K562 (cell line): ENCODE data around the gene ARSK. TPM values are rescaled to one million over a fixed set of nuclear protein-coding genes. Genes with fewer than 3 reads are reported as not detected.

ENCODE experiments used
- ARID2 ChIP-seq: fragments of 450-650 bp; IDR thresholded peaks from 2 replicates; pipeline ENCODE4 v1.6.1; 2017; ENCODE audit warnings: antibody characterized with exemption, mild to moderate bottlenecking
- CHD1 ChIP-seq: fragments of 200-600 bp; sonication (generic); IDR thresholded peaks from one replicate; pipeline ENCODE4 v1.6.1; 2012; ENCODE audit warnings: mild to moderate bottlenecking, moderate library complexity, low read length, inconsistent platforms
- DEAF1 ChIP-seq: fragments of 450-650 bp; formaldehyde crosslinking; IDR thresholded peaks from 2 replicates; pipeline ENCODE4 v1.4.0; 2020; ENCODE audit warnings: mild to moderate bottlenecking, moderate library complexity
- EHMT2 ChIP-seq: fragments of 450-650 bp; IDR thresholded peaks from 2 replicates; pipeline ENCODE4 v1.6.1; 2018; ENCODE audit warnings: antibody characterized with exemption
- GATA2 ChIP-seq: sonication (generic); formaldehyde crosslinking; IDR thresholded peaks from 2 replicates; pipeline ENCODE4 v1.4.0; 2020; ENCODE audit warnings: mild to moderate bottlenecking, missing genetic modification reagents
- HOXB6 ChIP-seq: fragments of 250-450 bp; sonication (Bioruptor Pico); IDR thresholded peaks from 2 replicates; pipeline ENCODE4 v1.5.1; 2022; ENCODE audit warnings: mild to moderate bottlenecking, borderline replicate concordance
- JUN ChIP-seq, 2 experiments: sonication (generic) in 1 of 2; formaldehyde crosslinking in 1 of 2; IDR thresholded peaks; 2 replicates each; pipeline versions ENCODE4 v1.6.1 to v1.8.0; 2012 to 2022; ENCODE audit warnings: borderline replicate concordance in 2 of 2, mild to moderate bottlenecking in 2 of 2, improper control_type of control experiment in 1 of 2, low read depth in 1 of 2, low read length in 1 of 2, missing genetic modification reagents in 1 of 2
- MBD1 ChIP-seq: fragments of 250-450 bp; sonication (Bioruptor Pico); IDR thresholded peaks from 2 replicates; pipeline ENCODE4 v1.8.0; 2022; ENCODE audit warnings: inconsistent platforms
- PHB ChIP-seq: fragments of 250-450 bp; sonication (Bioruptor Pico); IDR thresholded peaks from 2 replicates; pipeline ENCODE4 v1.5.0; 2021
- PRMT5 ChIP-seq: sonication (generic); formaldehyde crosslinking; IDR thresholded peaks from 2 replicates; pipeline ENCODE4 v1.5.0; 2020; ENCODE audit warnings: missing genetic modification reagents
- SMARCE1 ChIP-seq: fragments of 450-650 bp; IDR thresholded peaks from 2 replicates; pipeline ENCODE4 v1.7.1; 2016; ENCODE audit warnings: mild to moderate bottlenecking
- THRAP3 ChIP-seq: fragments of 450-650 bp; IDR thresholded peaks from 2 replicates; pipeline ENCODE4 v1.6.1; 2016; ENCODE audit warnings: mild to moderate bottlenecking, inconsistent platforms, borderline replicate concordance
- TRIM24 ChIP-seq, 2 experiments: fragments of 450-650 bp; IDR thresholded peaks; 2 replicates each; pipeline ENCODE4 v1.6.1; 2016
- TRIM25 ChIP-seq: fragments of 450-650 bp; IDR thresholded peaks from 2 replicates; pipeline ENCODE4 v1.7.0; 2016; ENCODE audit warnings: borderline replicate concordance
- ZNF277 ChIP-seq: fragments of 250-450 bp; sonication (Bioruptor Pico); IDR thresholded peaks from 2 replicates; pipeline ENCODE4 v1.8.0; 2022; ENCODE audit warnings: inconsistent platforms, mild to moderate bottlenecking, moderate library complexity, borderline replicate concordance
- ZNF511 ChIP-seq: sonication (generic); formaldehyde crosslinking; IDR thresholded peaks from 2 replicates; pipeline ENCODE4 v1.8.0; 2022; ENCODE audit warnings: mild to moderate bottlenecking, missing genetic modification reagents
- ZNF668 ChIP-seq: fragments of 250-450 bp; sonication (Bioruptor Pico); IDR thresholded peaks from 2 replicates; pipeline ENCODE4 v1.8.0; 2022; ENCODE audit warnings: mild to moderate bottlenecking, inconsistent platforms
- polyA plus RNA-seq, 8 experiments: library from polyadenylated mRNA; depleted of rRNA in 4 of 8; stranded (reverse) in 5 of 8; unstranded in 3 of 8; fragments of >200 nt; fragmentation: Nextera tagmentation in 2 of 8; fragmentation: Illumina TruSeq in 1 of 8; extraction: Ambion mirVana in 2 of 8; extraction: Trizol in 1 of 8; gene quantifications; 2 replicates each; pipeline versions ENCODE4 v1.2.1 to v1.2.3, GENCODE V29; 2011 to 2014; ENCODE audit warnings: inconsistent platforms in 1 of 8, missing spikeins in 1 of 8
- total RNA-seq, 7 experiments: library from RNA; depleted of rRNA in 6 of 7; stranded (reverse); fragments of >200 nt in 6 of 7; fragmentation: Illumina TruSeq in 2 of 7; extraction: Trizol in 2 of 7; gene quantifications; 2 replicates each; pipeline versions ENCODE4 v1.2.1 to v1.2.3, GENCODE V29; 2011 to 2021; ENCODE audit warnings: low replicate concordance in 1 of 7

The ARSK gene
- total and polyA plus RNA-seq, 9 of the 15 experiments (the other 6 are each of a cell fraction or from before 2014, with no cell fraction given), result 2.7 to 9.4 (median 7.1) TPM

- TF ChIP-seq TRIM25 (no peak), DEAF1 (CRISPR knock-in tag) (no peak), MBD1 (no peak), EHMT2 (no peak), HOXB6 (no peak), GATA2 (CRISPR knock-in tag) (no peak; the same call in 1 of the 2 replicates), ARID2 (no peak), CHD1 (peak; percentile 48), ZNF277 (CRISPR knock-in tag) (no peak), PRMT5 (CRISPR knock-in tag) (no peak), SMARCE1 (peak; percentile 79), JUN (IDR thresholded peaks at IDR 0.05; ENCODE audit: borderline replicate concordance, low read depth, low read length) (no peak), JUN (CRISPR knock-in tag; IDR thresholded peaks at IDR 0.05; ENCODE audit: borderline replicate concordance) (no peak), PHB (no peak), TRIM24 (IDR thresholded peaks at IDR 0.05) (no peak), THRAP3 (0 out of 2 replicates have a peak, but pooled peaks have one; percentile 56), ZNF668 (no peak), ZNF511 (CRISPR knock-in tag) (no peak)
These were observed 93.3 kb downstream of the ARSK start (continued) for GRCh38 chr5:95647886-95648860.
